IMR-90 (cell line): ENCODE data around the gene CDH13. TPM values are rescaled to one million over a fixed set of nuclear protein-coding genes. Genes with fewer than 3 reads are reported as not detected.

Experiments used
- ATAC-seq: fragments of 200-7000 bp; cut with Tn5 transposase; 2 replicates; pipeline ENCODE4 v1.9.1; 2020; ENCODE audit warnings: low read depth, mild to moderate bottlenecking, moderate library complexity
- BruUV-seq: library from RNA; stranded (reverse); fragments of 400-500 nt; replicated peaks from 2 replicates; lab custom pipeline; 2021; lab: Mats Ljungman, UMichigan
- CTCF ChIA-PET: fragments of 300-600 bp; formaldehyde crosslinking; extraction: SDS; loops from one replicate; lab custom pipeline; 2021; ENCODE audit warnings: antibody characterized with exemption; lab: Yijun Ruan, JAX
- POLR2A ChIA-PET: fragments of 300-600 bp; sonication (Branson Sonifier 250); formaldehyde crosslinking; loops from one replicate; lab custom pipeline; 2022; ENCODE audit warnings: antibody characterized with exemption; ENCODE audit not compliant: unreplicated experiment; lab: Charles Lee
- DNase-seq: peaks from one replicate; pipeline ENCODE4 v3.0.0; 2013
- H2AFZ ChIP-seq: replicated peaks from 2 replicates; pipeline ENCODE3; 2013; ENCODE audit warnings: low read length, mild to moderate bottlenecking; ENCODE audit not compliant: poor library complexity
- H2AK5ac ChIP-seq: 2 replicates; pipeline ENCODE4 v1.6.1; 2013; ENCODE audit warnings: low read depth, low read length, inconsistent platforms
- H2AK9ac ChIP-seq: replicated peaks from 2 replicates; pipeline ENCODE3; 2013; ENCODE audit warnings: mild to moderate bottlenecking, low read depth, low read length, moderate library complexity; ENCODE audit not compliant: poor library complexity
- H2BK120ac ChIP-seq: 2 replicates; pipeline ENCODE4 v1.6.1; 2013; ENCODE audit warnings: low read depth, low read length, inconsistent platforms
- H2BK15ac ChIP-seq: 3 replicates; pipeline ENCODE4 v1.6.1; 2013; ENCODE audit warnings: low read depth, low read length, inconsistent platforms
- H2BK20ac ChIP-seq: 2 replicates; pipeline ENCODE4 v1.6.1; 2013; ENCODE audit warnings: low read depth, mild to moderate bottlenecking, inconsistent platforms, low read length, moderate library complexity
- H2BK5ac ChIP-seq: 2 replicates; pipeline ENCODE4 v1.6.1; 2013; ENCODE audit warnings: mild to moderate bottlenecking, low read depth, low read length, inconsistent platforms; ENCODE audit not compliant: poor library complexity, severe bottlenecking
- H3K14ac ChIP-seq: replicated peaks from 2 replicates; pipeline ENCODE4 v1.6.1; 2013; ENCODE audit warnings: low read depth, low read length, inconsistent platforms
- H3K18ac ChIP-seq: 2 replicates; pipeline ENCODE4 v1.6.1; 2013; ENCODE audit warnings: low read depth, low read length, control low read depth
- H3K23ac ChIP-seq: 2 replicates; pipeline ENCODE4 v1.6.1; 2013; ENCODE audit warnings: low read depth, low read length, inconsistent platforms
- H3K27ac ChIP-seq: 2 replicates; pipeline ENCODE4 v1.5.1; 2013; ENCODE audit warnings: mild to moderate bottlenecking, control low read depth, low read length; ENCODE audit not compliant: insufficient read depth
- H3K27me3 ChIP-seq: 2 replicates; pipeline ENCODE4 v1.6.1; 2013; ENCODE audit warnings: low read length; ENCODE audit not compliant: control insufficient read depth, insufficient read depth
- H3K36me3 ChIP-seq: 2 replicates; pipeline ENCODE4 v1.6.1; 2013; ENCODE audit warnings: low read length, mixed read lengths; ENCODE audit not compliant: control insufficient read depth, insufficient read depth
- H3K4ac ChIP-seq: 2 replicates; pipeline ENCODE4 v1.6.1; 2013; ENCODE audit warnings: low read depth, low read length, inconsistent platforms
- H3K4me1 ChIP-seq: 2 replicates; pipeline ENCODE4 v1.6.1; 2013; ENCODE audit warnings: low read length, mixed read lengths; ENCODE audit not compliant: control insufficient read depth, insufficient read depth
- H3K4me2 ChIP-seq: 2 replicates; pipeline ENCODE4 v1.6.1; 2013; ENCODE audit warnings: low read depth, mild to moderate bottlenecking, control low read depth, low read length, moderate library complexity
- H3K4me3 ChIP-seq: 2 replicates; pipeline ENCODE4 v1.5.1; 2013; ENCODE audit warnings: low read depth, mild to moderate bottlenecking, control low read depth, low read length, moderate library complexity; ENCODE audit not compliant: insufficient read depth
- H3K56ac ChIP-seq: 2 replicates; pipeline ENCODE4 v1.6.1; 2013; ENCODE audit warnings: low read length, inconsistent platforms; ENCODE audit not compliant: insufficient read depth; ENCODE audit errors: extremely low read depth
- H3K79me1 ChIP-seq, 2 experiments: 2 replicates each; pipeline ENCODE4 v1.6.1; 2013; ENCODE audit warnings: low read length in 2 of 2, inconsistent platforms in 1 of 2, low read depth in 1 of 2
- H3K9ac ChIP-seq: 2 replicates; pipeline ENCODE4 v1.6.1; 2013; ENCODE audit warnings: low read depth, low read length, control low read depth
- H3K9me1 ChIP-seq: 2 replicates; pipeline ENCODE4 v1.6.1; 2013; ENCODE audit warnings: low read length, inconsistent platforms; ENCODE audit not compliant: insufficient read depth
- H3K9me3 ChIP-seq: 2 replicates; pipeline ENCODE4 v1.6.1; 2013; ENCODE audit warnings: low read length; ENCODE audit not compliant: control insufficient read depth, insufficient read depth
- H4K20me1 ChIP-seq: 2 replicates; pipeline ENCODE4 v1.6.1; 2013; ENCODE audit warnings: low read length, inconsistent platforms; ENCODE audit not compliant: insufficient read depth
- H4K5ac ChIP-seq: 2 replicates; pipeline ENCODE4 v1.6.1; 2013; ENCODE audit warnings: mild to moderate bottlenecking, low read depth, low read length, control low read depth
- H4K8ac ChIP-seq, 2 experiments: 2 replicates each; pipeline ENCODE4 v1.6.1; 2013; ENCODE audit warnings: low read depth in 2 of 2, low read length in 2 of 2, control low read depth in 1 of 2, inconsistent platforms in 1 of 2
- H4K91ac ChIP-seq: 2 replicates; pipeline ENCODE4 v1.6.1; 2013; ENCODE audit warnings: low read depth, low read length, inconsistent platforms; ENCODE audit not compliant: insufficient read depth
- BHLHE40 ChIP-seq: fragments of 150-350 bp; IDR thresholded peaks from 2 replicates; pipeline ENCODE4 v1.6.1; 2016; ENCODE audit warnings: mild to moderate bottlenecking, low read depth, low read length
- MAFK ChIP-seq: IDR thresholded peaks from 2 replicates; pipeline ENCODE4 v1.6.1; 2012; ENCODE audit warnings: low read depth, low read length, improper control_type of control experiment
- MXI1 ChIP-seq: IDR thresholded peaks from 2 replicates; pipeline ENCODE4 v1.6.1; 2012; ENCODE audit warnings: low read depth, mild to moderate bottlenecking, low read length, moderate library complexity, borderline replicate concordance
- NFE2L2 ChIP-seq: fragments of 150-350 bp; IDR thresholded peaks from 2 replicates; pipeline ENCODE4 v1.6.1; 2016; ENCODE audit warnings: low read depth, mild to moderate bottlenecking, low read length
- RAD21 ChIP-seq: IDR thresholded peaks from 2 replicates; pipeline ENCODE4 v1.6.1; 2012; ENCODE audit warnings: low read length, improper control_type of control experiment
- RCOR1 ChIP-seq: IDR thresholded peaks from 2 replicates; pipeline ENCODE4 v1.6.1; 2012; ENCODE audit warnings: mild to moderate bottlenecking, low read length, improper control_type of control experiment; ENCODE audit not compliant: insufficient replicate concordance
- WGBS, 2 experiments: methylation state at CpG; one replicate each; pipeline versions ENCODE4 v1.1.5 to v1.1.7; 2013; ENCODE audit warnings: missing lambda C conversion rate in 2 of 2; ENCODE audit not compliant: insufficient read length in 1 of 2; ENCODE audit errors: extremely low coverage in 2 of 2; 5-methylcytosine and 5-hydroxymethylcytosine counted together
- dilution Hi-C: fragments of 300-500 bp; cut with HindIII; formaldehyde crosslinking; loops from one replicate; pipeline ENCODE4 v1.14.3; 2018; ENCODE audit warnings: low sequenced_read_pairs; ENCODE audit not compliant: unreplicated experiment
- in situ Hi-C: fragments of 300-500 bp; cut with MboI; formaldehyde crosslinking; loops from 3 replicates; pipeline ENCODE4 v1.14.3; 2019; ENCODE audit warnings: low sequenced_read_pairs, inconsistent platforms, mixed read lengths
- intact Hi-C: fragments of 100-400 bp; cut with micrococcal nuclease; formaldehyde crosslinking; loops from 2 replicates; pipeline ENCODE4 v1.10.0; 2022
- polyA plus RNA-seq, 3 experiments: library from polyadenylated mRNA; depleted of rRNA; stranded (reverse); fragments of >200 nt; gene quantifications; 2 replicates each; pipeline ENCODE4 v1.2.3, GENCODE V29; 2012; ENCODE audit warnings: low replicate concordance in 1 of 3
- total RNA-seq: library from RNA; depleted of rRNA; stranded (reverse); fragments of >200 nt; gene quantifications from 2 replicates; pipeline ENCODE4 v1.2.3, GENCODE V29; 2012
- TF ChIP-seq, protein P1 (sequence below): fragments of 150-350 bp; IDR thresholded peaks from 2 replicates; pipeline ENCODE4 v1.6.1; 2016; ENCODE audit warnings: low read depth, mild to moderate bottlenecking, low read length, moderate library complexity, borderline replicate concordance
- TF ChIP-seq, protein P2 (sequence below): fragments of 150-350 bp; IDR thresholded peaks from 2 replicates; pipeline ENCODE4 v1.6.1; 2017; ENCODE audit warnings: mild to moderate bottlenecking, antibody characterized with exemption, low read length, low read depth

Gene CDH13
- total and polyA plus RNA-seq, 2 of the 4 experiments (the other 2 are of a cell fraction) = 61.6 to 74.7 TPM

GRCh38 chr16:83842291-83842690 lies 1215.5 kb downstream of the CDH13 start:
- no peak overlapping the region for H4K91ac ChIP-seq
- WGBS, 2 experiments = no CpG with 5 or more reads among the region's 7 CpGs
- no peaks in the 10 kb centered on the region for H3K9me3 ChIP-seq
- no peaks in the 10 kb centered on the region for H3K79me1 ChIP-seq
- no peaks in the 10 kb centered on the region for H3K36me3 ChIP-seq
- no peaks in the 10 kb centered on the region for H4K20me1 ChIP-seq
- no peak overlapping the region for H2BK5ac ChIP-seq
- no peak overlapping the region for H2AFZ ChIP-seq
- in situ Hi-C loops = no loop called here
- H3K4me2 ChIP-seq = no peak overlapping the region
- CTCF ChIA-PET = no interaction called here
- H3K18ac ChIP-seq = no peak overlapping the region
- H3K27me3 ChIP-seq = peaks cover 12% of the 10 kb centered on the region
- no peak for ATAC-seq
- H3K9me1 ChIP-seq = no peaks in the 10 kb centered on the region
- BruUV-seq = no TSS peak
- H2BK20ac ChIP-seq = no peak overlapping the region
- H3K4ac ChIP-seq = no peak overlapping the region
- dilution Hi-C loops = no loop called here
- H2BK120ac ChIP-seq = no peak overlapping the region
- H2AK5ac ChIP-seq = no peak overlapping the region
- H3K14ac ChIP-seq = no peak overlapping the region
- H4K5ac ChIP-seq = no peak overlapping the region
- no peak overlapping the region for H3K9ac ChIP-seq
- H3K4me3 ChIP-seq = no peak overlapping the region
- no peaks in the 10 kb centered on the region for H3K4me1 ChIP-seq
- TF ChIP-seq NFE2L2 = no peak
- no peak for TF ChIP-seq RCOR1
- TF ChIP-seq BHLHE40 = no peak
- TF ChIP-seq, protein P1, sequence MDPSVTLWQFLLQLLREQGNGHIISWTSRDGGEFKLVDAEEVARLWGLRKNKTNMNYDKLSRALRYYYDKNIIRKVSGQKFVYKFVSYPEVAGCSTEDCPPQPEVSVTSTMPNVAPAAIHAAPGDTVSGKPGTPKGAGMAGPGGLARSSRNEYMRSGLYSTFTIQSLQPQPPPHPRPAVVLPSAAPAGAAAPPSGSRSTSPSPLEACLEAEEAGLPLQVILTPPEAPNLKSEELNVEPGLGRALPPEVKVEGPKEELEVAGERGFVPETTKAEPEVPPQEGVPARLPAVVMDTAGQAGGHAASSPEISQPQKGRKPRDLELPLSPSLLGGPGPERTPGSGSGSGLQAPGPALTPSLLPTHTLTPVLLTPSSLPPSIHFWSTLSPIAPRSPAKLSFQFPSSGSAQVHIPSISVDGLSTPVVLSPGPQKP = no peak
- no peak for TF ChIP-seq RAD21
- no peak for TF ChIP-seq MAFK
- TF ChIP-seq, protein P2, sequence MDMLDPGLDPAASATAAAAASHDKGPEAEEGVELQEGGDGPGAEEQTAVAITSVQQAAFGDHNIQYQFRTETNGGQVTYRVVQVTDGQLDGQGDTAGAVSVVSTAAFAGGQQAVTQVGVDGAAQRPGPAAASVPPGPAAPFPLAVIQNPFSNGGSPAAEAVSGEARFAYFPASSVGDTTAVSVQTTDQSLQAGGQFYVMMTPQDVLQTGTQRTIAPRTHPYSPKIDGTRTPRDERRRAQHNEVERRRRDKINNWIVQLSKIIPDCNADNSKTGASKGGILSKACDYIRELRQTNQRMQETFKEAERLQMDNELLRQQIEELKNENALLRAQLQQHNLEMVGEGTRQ = no peak
- no peak for TF ChIP-seq MXI1
- H2BK15ac ChIP-seq = no peak overlapping the region
- no peak overlapping the region for H4K8ac ChIP-seq
- intact Hi-C loops = no loop called here
- H3K27ac ChIP-seq = no peak overlapping the region
- POLR2A ChIA-PET = no interaction called here
- no peak overlapping the region for H2AK9ac ChIP-seq
- H3K23ac ChIP-seq = no peak overlapping the region
- DNase-seq = no peak
- H3K56ac ChIP-seq = no peak overlapping the region
